HCT116 (cell line): ENCODE measurements around the gene NDUFB6. TPM values are rescaled to one million over a fixed set of nuclear protein-coding genes. Genes with fewer than 3 reads are reported as not detected.

Source experiments
- ATAC-seq: fragments of 200-7000 bp; cut with Tn5 transposase; 2 replicates; pipeline ENCODE4 v1.9.1; 2020; ENCODE audit warnings: mild to moderate bottlenecking, moderate library complexity
- BruUV-seq: library from RNA; stranded (reverse); fragments of 400-500 nt; replicated peaks from 2 replicates; lab custom pipeline; 2021; lab: Mats Ljungman, UMichigan
- CTCF ChIA-PET: fragments of 300-600 bp; sonication (Branson Sonifier 250); formaldehyde crosslinking; loops from one replicate; lab custom pipeline; 2021; ENCODE audit warnings: antibody characterized with exemption; lab: Charles Lee
- POLR2A ChIA-PET: fragments of 300-600, 350-600 bp; sonication (Branson Sonifier 250); formaldehyde crosslinking; loops from one replicate; lab custom pipeline; 2021; ENCODE audit warnings: antibody characterized with exemption; lab: Charles Lee
- RAD21 ChIA-PET, 2 experiments: fragments of 300-600 bp; sonication (Branson Sonifier 250); formaldehyde crosslinking; loops; one replicate each; lab custom pipeline; 2023; ENCODE audit warnings: low total read pairs in 2 of 2; ENCODE audit not compliant: uncharacterized antibody in 2 of 2, unreplicated experiment in 2 of 2, low non-redundant PET in 1 of 2; lab: Charles Lee
- DNase-seq: peaks from one replicate; pipeline ENCODE4 v3.0.0-alpha.2; 2010; ENCODE audit warnings: low read depth, low spot score
- H2AFZ ChIP-seq: fragments of 200-600 bp; shearing (Covaris generic), sonication (generic); 2 replicates; pipeline ENCODE4 v1.6.1; 2017; ENCODE audit warnings: low read depth, mixed run types, mixed read lengths, antibody characterized with exemption, low read length; ENCODE audit not compliant: poor library complexity, severe bottlenecking
- H3K27ac ChIP-seq: 2 replicates; pipeline ENCODE4 v1.5.1; 2012; ENCODE audit warnings: low read depth, low read length
- H3K27me3 ChIP-seq: fragments of 200-600 bp; sonication (generic); 2 replicates; pipeline ENCODE4 v1.6.1; 2016; ENCODE audit warnings: mixed run types, low read length, mixed read lengths; ENCODE audit not compliant: insufficient read depth
- H3K36me3 ChIP-seq, 2 experiments: fragments of 200-500 bp in 1 of 2; fragments of 200-600 bp in 1 of 2; sonication (Bioruptor generic) in 1 of 2; sonication (generic) in 1 of 2; 2 replicates each; pipeline versions ENCODE4 v1.5.1 to v1.6.1; 2014 to 2016; ENCODE audit warnings: low read length in 2 of 2, inconsistent platforms in 1 of 2, mixed read lengths in 1 of 2, mixed run types in 1 of 2; ENCODE audit not compliant: insufficient read depth in 2 of 2, control insufficient read depth in 1 of 2
- H3K4me1 ChIP-seq, 2 experiments: fragments of 200-600 bp in 1 of 2; sonication (generic) in 1 of 2; 2 replicates each; pipeline versions ENCODE4 v1.5.1 to v1.6.1; 2012 to 2017; ENCODE audit warnings: low read length in 2 of 2, inconsistent platforms in 1 of 2, mild to moderate bottlenecking in 1 of 2, mixed read lengths in 1 of 2, mixed run types in 1 of 2, moderate library complexity in 1 of 2; ENCODE audit not compliant: insufficient read depth in 2 of 2, control insufficient read depth in 1 of 2
- H3K4me2 ChIP-seq: fragments of 200-600 bp; sonication (generic); 2 replicates; pipeline ENCODE4 v1.6.1; 2017; ENCODE audit warnings: mixed run types, low read length, mixed read lengths
- H3K4me3 ChIP-seq, 2 experiments: fragments of 200-600 bp in 1 of 2; sonication (generic) in 1 of 2; replicated peaks in 1 of 2; 2 replicates each; pipeline ENCODE4 v1.5.1; 2011 to 2016; ENCODE audit warnings: low read length in 2 of 2, control low read depth in 1 of 2, low read depth in 1 of 2, mild to moderate bottlenecking in 1 of 2, mixed read lengths in 1 of 2, mixed run types in 1 of 2
- H3K79me2 ChIP-seq: fragments of 200-600 bp; sonication (generic); 2 replicates; pipeline ENCODE4 v1.6.1; 2017; ENCODE audit warnings: mild to moderate bottlenecking, mixed run types, low read length, moderate library complexity, mixed read lengths; ENCODE audit not compliant: insufficient read depth
- H3K9ac ChIP-seq: fragments of 200-600 bp; sonication (generic); 2 replicates; pipeline ENCODE4 v1.6.1; 2016; ENCODE audit warnings: low read length, mixed read lengths
- H3K9me2 ChIP-seq: fragments of 200-600 bp; sonication (generic), shearing (Covaris generic); 2 replicates; pipeline ENCODE4 v1.6.1; 2017; ENCODE audit warnings: mixed run types, mild to moderate bottlenecking, moderate library complexity; ENCODE audit not compliant: insufficient read depth
- H3K9me3 ChIP-seq, 2 experiments: fragments of 200-500 bp in 1 of 2; fragments of 200-600 bp in 1 of 2; sonication (Bioruptor generic) in 1 of 2; sonication (generic) in 1 of 2; 2 replicates each; pipeline ENCODE4 v1.6.1; 2014 to 2017; ENCODE audit warnings: low read length in 2 of 2, mixed read lengths in 2 of 2, inconsistent platforms in 1 of 2, low read depth in 1 of 2, mild to moderate bottlenecking in 1 of 2, mixed run types in 1 of 2, moderate library complexity in 1 of 2; ENCODE audit not compliant: control insufficient read depth in 1 of 2, insufficient read depth in 1 of 2
- H4K20me1 ChIP-seq: fragments of 200-600 bp; sonication (generic), shearing (Covaris generic); 2 replicates; pipeline ENCODE4 v1.6.1; 2017; ENCODE audit warnings: mixed run types, mild to moderate bottlenecking, moderate library complexity; ENCODE audit not compliant: insufficient read depth
- CEBPB ChIP-seq: IDR thresholded peaks from 2 replicates; pipeline ENCODE4 v1.6.1; 2012; ENCODE audit warnings: low read depth
- ELF1 ChIP-seq: IDR thresholded peaks from 2 replicates; pipeline ENCODE4 v1.6.1; 2012; ENCODE audit warnings: low read depth, borderline replicate concordance
- EZH2 ChIP-seq: fragments of 200-600 bp; sonication (generic); IDR thresholded peaks from 2 replicates; pipeline ENCODE4 v1.6.1; 2017; ENCODE audit warnings: antibody characterized with exemption, mixed run types
- EZH2phosphoT487 ChIP-seq: fragments of 200-600 bp; IDR thresholded peaks from 2 replicates; pipeline ENCODE4 v1.6.1; 2018; ENCODE audit warnings: antibody characterized with exemption, borderline replicate concordance
- FOSL1 ChIP-seq: IDR thresholded peaks from 2 replicates; pipeline ENCODE4 v1.6.1; 2012; ENCODE audit warnings: low read depth
- JUND ChIP-seq: IDR thresholded peaks from 2 replicates; pipeline ENCODE4 v1.6.1; 2012
- POLR2A ChIP-seq: IDR thresholded peaks from 2 replicates; pipeline ENCODE4 v1.7.0; 2011; ENCODE audit warnings: borderline replicate concordance; ENCODE audit not compliant: insufficient read depth, insufficient read length; ENCODE audit errors: extremely low read depth
- RAD21 ChIP-seq: IDR thresholded peaks from 2 replicates; pipeline ENCODE4 v1.6.1; 2012; ENCODE audit warnings: low read depth, mild to moderate bottlenecking
- REST ChIP-seq: IDR thresholded peaks from 2 replicates; pipeline ENCODE4 v1.6.1; 2012; ENCODE audit warnings: low read depth
- SIN3A ChIP-seq: IDR thresholded peaks from 2 replicates; pipeline ENCODE4 v1.6.1; 2012; ENCODE audit warnings: low read depth
- SRF ChIP-seq: IDR thresholded peaks from 2 replicates; pipeline ENCODE4 v1.6.1; 2012; ENCODE audit warnings: low read depth
- TCF7L2 ChIP-seq: IDR thresholded peaks from 2 replicates; pipeline ENCODE4 v1.7.0; 2011; ENCODE audit warnings: borderline replicate concordance, inconsistent platforms; ENCODE audit not compliant: insufficient read depth, insufficient read length; ENCODE audit errors: extremely low read depth
- YY1 ChIP-seq: IDR thresholded peaks from 2 replicates; pipeline ENCODE4 v1.6.1; 2011; ENCODE audit warnings: low read length, low read depth, moderate library complexity, mild to moderate bottlenecking; ENCODE audit not compliant: insufficient replicate concordance; ENCODE audit errors: extremely low read depth
- ZFX ChIP-seq: fragments of 450-650 bp; IDR thresholded peaks from 2 replicates; pipeline ENCODE4 v1.6.1; 2017
- ZNF274 ChIP-seq: fragments of 200-500 bp; sonication (Bioruptor generic); IDR thresholded peaks from 2 replicates; pipeline ENCODE4 v1.6.1; 2014; ENCODE audit warnings: mild to moderate bottlenecking, low read depth, low read length, inconsistent platforms
- intact Hi-C: fragments of 100-400 bp; cut with micrococcal nuclease; formaldehyde crosslinking; loops from 2 replicates; pipeline ENCODE4 v1.10.0; 2022
- total RNA-seq: library from RNA; stranded (reverse); gene quantifications from one replicate; pipeline ENCODE4 v1.2.1, GENCODE V29; 2021; ENCODE audit not compliant: unreplicated experiment
- TF ChIP-seq, protein P1 (sequence below): IDR thresholded peaks from 2 replicates; pipeline ENCODE4 v1.6.1; 2012

The NDUFB6 gene
- total RNA-seq, 1 experiment from 2014 or later = 68.9 TPM

GRCh38 chr9:32590476-32590875, 17.5 kb upstream of the NDUFB6 start:
- no peak overlapping the region for H3K4me3 ChIP-seq
- no peaks in the 10 kb centered on the region for H3K9me3 ChIP-seq
- no peak for ATAC-seq
- H3K4me2 ChIP-seq = no peak overlapping the region
- no TSS peak for BruUV-seq
- H3K9ac ChIP-seq = no peak overlapping the region
- H3K27ac ChIP-seq = no peak overlapping the region
- H3K79me2 ChIP-seq = no peaks in the 10 kb centered on the region
- H4K20me1 ChIP-seq = no peaks in the 10 kb centered on the region
- H3K4me1 ChIP-seq = no peaks in the 10 kb centered on the region
- ChIA-PET POLR2A (no interaction called here), RAD21 (interaction anchor here in 1 of 2 experiments (1.3 kb wide), 1 partner anchor 14 kb away, joined by 3 read pairs; no protein-coding TSS in a partner anchor), CTCF (interaction anchor here (1.6 to 4.7 kb wide), 5 partner anchors 9 to 378 kb away, joined by 6 to 66 read pairs (median 13); no protein-coding TSS in a partner anchor)
- TF ChIP-seq SIN3A = no peak
- TF ChIP-seq EZH2 = no peak
- TF ChIP-seq TCF7L2 = no peak
- TF ChIP-seq EZH2phosphoT487 = no peak
- no peak for TF ChIP-seq JUND
- TF ChIP-seq ZFX = no peak
- no peak for TF ChIP-seq REST
- no peak for TF ChIP-seq ELF1
- TF ChIP-seq RAD21 = no peak
- TF ChIP-seq, protein P1, sequence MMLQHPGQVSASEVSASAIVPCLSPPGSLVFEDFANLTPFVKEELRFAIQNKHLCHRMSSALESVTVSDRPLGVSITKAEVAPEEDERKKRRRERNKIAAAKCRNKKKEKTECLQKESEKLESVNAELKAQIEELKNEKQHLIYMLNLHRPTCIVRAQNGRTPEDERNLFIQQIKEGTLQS = no peak
- no peak for TF ChIP-seq SRF
- TF ChIP-seq YY1 = no peak
- no peak for TF ChIP-seq FOSL1
- TF ChIP-seq POLR2A = no peak
- TF ChIP-seq CEBPB = no peak
- TF ChIP-seq ZNF274 = no peak
- H3K27me3 ChIP-seq = no peaks in the 10 kb centered on the region
- no peaks in the 10 kb centered on the region for H3K36me3 ChIP-seq
- intact Hi-C loops = no loop called here
- DNase-seq = no peak
- H2AFZ ChIP-seq = no peak overlapping the region
- H3K9me2 ChIP-seq = no peaks in the 10 kb centered on the region
